Fibroblast of mammary gland (primary cell): ENCODE data around the gene GPR157.

Source experiments
- DNase-seq: peaks from one replicate; pipeline ENCODE4 v3.0.0-alpha.2; 2010; ENCODE audit warnings: low read depth
- H3K4me3 ChIP-seq: 2 replicates; pipeline ENCODE4 v1.5.1; 2011; ENCODE audit warnings: low read depth, mild to moderate bottlenecking, low read length, moderate library complexity; ENCODE audit not compliant: control insufficient read depth
- TF ChIP-seq, protein P1 (sequence below): conservative IDR thresholded peaks from 2 replicates; pipeline ENCODE4 v1.5.1; 2011; ENCODE audit warnings: low read depth, low read length, inconsistent platforms; ENCODE audit not compliant: control insufficient read depth, insufficient read depth

GPR157 gene

DNA sequence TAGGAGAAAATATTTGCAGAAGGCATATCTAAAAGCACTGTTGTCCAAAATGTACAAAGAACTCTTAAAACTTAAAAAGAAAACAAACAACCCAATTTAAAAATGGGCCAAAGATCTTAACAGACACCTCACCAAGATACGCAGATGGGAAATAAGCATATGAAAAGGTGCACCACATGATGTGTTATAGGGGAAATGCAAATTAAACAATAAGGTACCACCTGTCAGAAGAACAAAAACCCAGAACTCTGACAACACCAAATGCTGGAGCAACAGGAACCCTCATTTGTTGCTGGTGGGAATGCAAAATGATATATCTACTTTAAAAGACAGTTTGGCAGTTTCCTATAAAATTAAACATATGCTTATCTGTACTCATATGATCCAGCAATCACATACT lies 77.5 kb downstream of the GPR157 start:
- no peak for DNase-seq
- H3K4me3 ChIP-seq, result no peak overlapping the region
- TF ChIP-seq, protein P1, sequence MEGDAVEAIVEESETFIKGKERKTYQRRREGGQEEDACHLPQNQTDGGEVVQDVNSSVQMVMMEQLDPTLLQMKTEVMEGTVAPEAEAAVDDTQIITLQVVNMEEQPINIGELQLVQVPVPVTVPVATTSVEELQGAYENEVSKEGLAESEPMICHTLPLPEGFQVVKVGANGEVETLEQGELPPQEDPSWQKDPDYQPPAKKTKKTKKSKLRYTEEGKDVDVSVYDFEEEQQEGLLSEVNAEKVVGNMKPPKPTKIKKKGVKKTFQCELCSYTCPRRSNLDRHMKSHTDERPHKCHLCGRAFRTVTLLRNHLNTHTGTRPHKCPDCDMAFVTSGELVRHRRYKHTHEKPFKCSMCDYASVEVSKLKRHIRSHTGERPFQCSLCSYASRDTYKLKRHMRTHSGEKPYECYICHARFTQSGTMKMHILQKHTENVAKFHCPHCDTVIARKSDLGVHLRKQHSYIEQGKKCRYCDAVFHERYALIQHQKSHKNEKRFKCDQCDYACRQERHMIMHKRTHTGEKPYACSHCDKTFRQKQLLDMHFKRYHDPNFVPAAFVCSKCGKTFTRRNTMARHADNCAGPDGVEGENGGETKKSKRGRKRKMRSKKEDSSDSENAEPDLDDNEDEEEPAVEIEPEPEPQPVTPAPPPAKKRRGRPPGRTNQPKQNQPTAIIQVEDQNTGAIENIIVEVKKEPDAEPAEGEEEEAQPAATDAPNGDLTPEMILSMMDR, result no peak

DNA sequence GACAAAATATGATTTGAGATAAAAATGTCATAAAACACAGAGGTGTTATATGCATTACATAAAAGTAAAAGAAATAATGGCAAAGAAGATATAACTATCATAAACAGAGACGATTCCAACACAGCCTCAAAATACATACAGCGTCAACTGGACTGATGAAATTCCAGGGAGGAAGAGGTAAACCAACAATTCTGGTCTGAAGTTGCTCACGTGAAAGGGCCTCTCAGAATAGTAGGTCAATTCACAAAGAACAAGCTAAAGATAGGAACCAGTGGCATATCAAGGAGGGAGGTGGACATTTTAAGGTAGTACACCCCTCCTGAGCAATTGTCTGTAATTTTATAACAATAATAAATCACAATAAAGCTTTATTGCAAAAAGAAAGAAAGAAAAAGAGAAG lies 78.1 kb downstream of the GPR157 start:
- no peak for DNase-seq
- no peak overlapping the region for H3K4me3 ChIP-seq
- TF ChIP-seq, protein P1, result no peak
